MCF 10A (cell line): ENCODE measurements around the gene ESRRG. TPM values are rescaled to one million over a fixed set of nuclear protein-coding genes. Genes with fewer than 3 reads are reported as not detected.

Experiments
- BruUV-seq: library from RNA; stranded (reverse); fragments of 400-500 nt; replicated peaks from 2 replicates; lab custom pipeline; 2021; lab: Mats Ljungman, UMichigan
- CTCF ChIA-PET: fragments of 300-600 bp; sonication (Branson Sonifier 250); formaldehyde crosslinking; extraction: SDS; loops from one replicate; lab custom pipeline; 2021; ENCODE audit warnings: antibody characterized with exemption, inconsistent platforms; lab: Yijun Ruan, JAX
- POLR2A ChIA-PET: fragments of 300-600, 350-650 bp; sonication (Branson Sonifier 250); formaldehyde crosslinking; extraction: SDS; loops from one replicate; lab custom pipeline; 2020; ENCODE audit warnings: antibody characterized with exemption, inconsistent platforms; lab: Yijun Ruan, JAX
- DNase-seq: peaks from one replicate; pipeline ENCODE4 v3.0.0-alpha.2; 2018; ENCODE audit not compliant: unreplicated experiment
- H3K27ac Mint-ChIP-seq: one replicate; pipeline ENCODE4 v1.8.0; 2022; ENCODE audit warnings: mild to moderate bottlenecking, low read depth, mixed read lengths; ENCODE audit not compliant: unreplicated experiment
- H3K27me3 Mint-ChIP-seq: one replicate; pipeline ENCODE4 v1.8.0; 2022; ENCODE audit warnings: mixed read lengths; ENCODE audit not compliant: insufficient read depth, unreplicated experiment
- H3K36me3 Mint-ChIP-seq: one replicate; pipeline ENCODE4 v1.8.0; 2022; ENCODE audit warnings: mild to moderate bottlenecking, moderate library complexity, mixed read lengths; ENCODE audit not compliant: insufficient read depth, unreplicated experiment
- H3K4me1 Mint-ChIP-seq: one replicate; pipeline ENCODE4 v1.8.0; 2022; ENCODE audit warnings: mixed read lengths; ENCODE audit not compliant: insufficient read depth, unreplicated experiment
- H3K4me3 Mint-ChIP-seq: one replicate; pipeline ENCODE4 v1.8.0; 2022; ENCODE audit warnings: mild to moderate bottlenecking, moderate library complexity, mixed read lengths; ENCODE audit not compliant: unreplicated experiment
- H3K9me3 Mint-ChIP-seq: one replicate; pipeline ENCODE4 v1.8.0; 2022; ENCODE audit warnings: mixed read lengths; ENCODE audit not compliant: unreplicated experiment
- CTCF ChIP-seq: fragments of 200-600 bp; IDR thresholded peaks from one replicate; pipeline ENCODE4 v1.8.0; 2022; ENCODE audit warnings: antibody characterized with exemption, mild to moderate bottlenecking; ENCODE audit not compliant: unreplicated experiment
- intact Hi-C: fragments of 100-400 bp; cut with micrococcal nuclease; formaldehyde crosslinking; loops from 2 replicates; pipeline ENCODE4 v1.14.1; 2022
- total RNA-seq: library from RNA; stranded (reverse); gene quantifications from 2 replicates; pipeline ENCODE4 v1.2.3, GENCODE V29; 2022

Gene ESRRG
- total RNA-seq, 1 experiment from 2014 or later = 0.44 TPM

- CTCF ChIA-PET = no interaction called here
- H3K4me3 Mint-ChIP-seq = no peak overlapping the region
- intact Hi-C loops = no loop called here
- TF ChIP-seq CTCF = no peak
- H3K27me3 Mint-ChIP-seq = no peaks in the 10 kb centered on the region
- no peak for DNase-seq
- no peaks in the 10 kb centered on the region for H3K9me3 Mint-ChIP-seq
- H3K36me3 Mint-ChIP-seq = no peaks in the 10 kb centered on the region
- H3K4me1 Mint-ChIP-seq = no peaks in the 10 kb centered on the region
- BruUV-seq = no TSS peak
- H3K27ac Mint-ChIP-seq = no peak overlapping the region
- POLR2A ChIA-PET = no interaction called here
Observed at GRCh38 chr1:216621536-216621935, 101.7 kb downstream of the ESRRG start.

DNA sequence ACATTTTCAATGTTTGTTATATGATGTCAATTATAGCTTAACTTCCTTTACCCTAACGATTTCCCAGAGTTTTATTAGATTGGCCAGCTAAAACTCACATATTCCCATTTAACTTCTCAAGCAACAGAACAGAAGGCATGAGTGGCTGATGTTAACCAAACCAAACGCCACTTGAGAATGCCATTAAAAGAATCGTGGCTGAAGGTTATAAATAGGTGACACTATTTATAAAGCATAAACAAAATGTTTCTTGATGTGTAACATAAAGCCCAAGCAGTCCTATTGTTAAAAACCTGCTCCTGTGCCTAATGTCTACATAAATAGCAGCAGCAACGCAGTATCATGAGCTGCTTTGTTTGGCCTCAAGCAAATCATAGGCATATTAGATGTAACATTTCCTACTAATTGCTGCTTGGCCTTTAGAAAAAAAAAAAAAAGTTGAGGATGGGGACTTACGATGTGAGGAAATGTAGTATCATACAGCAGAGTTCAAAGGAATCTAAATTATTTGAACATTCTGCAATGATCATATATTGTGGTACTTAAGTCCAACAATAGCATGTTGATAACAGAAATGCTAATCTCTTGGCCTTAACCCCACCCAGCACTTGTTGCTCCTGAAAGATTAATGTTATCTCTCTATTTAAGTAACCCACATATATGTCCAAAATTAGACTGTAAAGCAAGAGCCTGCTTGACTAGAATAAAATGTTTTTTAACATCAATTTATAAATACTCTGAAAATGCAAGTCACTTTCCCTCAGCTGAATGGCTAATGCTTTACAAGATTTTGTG lies 106.0 kb downstream of the ESRRG start:
- peaks cover 7% of the 10 kb centered on the region for H3K27me3 Mint-ChIP-seq
- H3K9me3 Mint-ChIP-seq = no peaks in the 10 kb centered on the region
- no TSS peak for BruUV-seq
- TF ChIP-seq CTCF = no peak
- ChIA-PET POLR2A (no interaction called here), CTCF (interaction anchor here (0.6 to 1.2 kb wide), 3 partner anchors 111 to 221 kb away, joined by 3 read pairs; no protein-coding TSS in a partner anchor)
- DNase-seq = no peak
- H3K36me3 Mint-ChIP-seq = no peaks in the 10 kb centered on the region
- intact Hi-C loops = loop anchor here (1.0 kb wide), 1 partner anchor 251 kb away; no protein-coding TSS in a partner anchor
- no peaks in the 10 kb centered on the region for H3K4me1 Mint-ChIP-seq
- no peak overlapping the region for H3K4me3 Mint-ChIP-seq
- no peak overlapping the region for H3K27ac Mint-ChIP-seq

GRCh38 chr1:216616425-216616824 lies 106.8 kb downstream of the ESRRG start:
- POLR2A ChIA-PET = no interaction called here
- intact Hi-C loops = no loop called here
- Mint-ChIP-seq H3K36me3 (no peaks in the 10 kb centered on the region), H3K4me3 (no peak overlapping the region), H3K9me3 (no peaks in the 10 kb centered on the region), H3K4me1 (no peaks in the 10 kb centered on the region), H3K27ac (no peak overlapping the region), H3K27me3 (peaks cover 16% of the 10 kb centered on the region)
- CTCF ChIA-PET = interaction anchor here (1.2 kb wide), 1 partner anchor 112 kb away, joined by 3 read pairs; no protein-coding TSS in a partner anchor
- DNase-seq = no peak
- no TSS peak for BruUV-seq
- TF ChIP-seq CTCF = no peak

GRCh38 chr1:216614011-216614934 lies 109.0 kb downstream of the ESRRG start:
- no peak for DNase-seq
- CTCF ChIA-PET = interaction anchor here (1.0 kb wide), 1 partner anchor 12 kb away, joined by 3 read pairs; no protein-coding TSS in a partner anchor
- H3K27ac Mint-ChIP-seq = no peak overlapping the region
- intact Hi-C loops = no loop called here
- H3K36me3 Mint-ChIP-seq = no peaks in the 10 kb centered on the region
- BruUV-seq = no TSS peak
- TF ChIP-seq CTCF = no peak
- POLR2A ChIA-PET = no interaction called here
- peaks cover 31% of the 10 kb centered on the region for H3K27me3 Mint-ChIP-seq
- H3K9me3 Mint-ChIP-seq = no peaks in the 10 kb centered on the region
- no peak overlapping the region for H3K4me3 Mint-ChIP-seq
- no peaks in the 10 kb centered on the region for H3K4me1 Mint-ChIP-seq
